WTC11 (cell line): Measurements from ENCODE around the gene NOA1. TPM values are rescaled to one million over a fixed set of nuclear protein-coding genes. Genes with fewer than 3 reads are reported as not detected.

Experiments
- ATAC-seq: fragments of 200-7000 bp; cut with Tn5 transposase; 2 replicates; pipeline ENCODE4 v1.10.0; 2021; ENCODE audit warnings: mild to moderate bottlenecking, moderate library complexity
- CTCF ChIA-PET: fragments of 300-600 bp; sonication (Branson Sonifier 250); formaldehyde crosslinking; loops from one replicate; lab custom pipeline; 2021; ENCODE audit warnings: antibody characterized with exemption; lab: Charles Lee
- POLR2A ChIA-PET: fragments of 350-600 bp; sonication (Branson Sonifier 250); formaldehyde crosslinking; loops from one replicate; lab custom pipeline; 2021; ENCODE audit warnings: antibody characterized with exemption; lab: Charles Lee
- DNase-seq: peaks from one replicate; pipeline ENCODE4 v3.0.0; 2021; ENCODE audit warnings: low spot score
- H3K27ac Mint-ChIP-seq: 2 replicates; pipeline ENCODE4 v1.8.0; 2021; ENCODE audit warnings: mixed read lengths
- H3K27me3 Mint-ChIP-seq: 2 replicates; pipeline ENCODE4 v1.8.0; 2021; ENCODE audit warnings: low read depth, mild to moderate bottlenecking, moderate library complexity, mixed read lengths
- H3K36me3 Mint-ChIP-seq: 2 replicates; pipeline ENCODE4 v1.8.0; 2021; ENCODE audit warnings: mixed read lengths
- H3K4me1 Mint-ChIP-seq: 2 replicates; pipeline ENCODE4 v1.8.0; 2022; ENCODE audit warnings: mixed read lengths
- H3K4me3 Mint-ChIP-seq: 2 replicates; pipeline ENCODE4 v1.8.0; 2021; ENCODE audit warnings: mild to moderate bottlenecking, moderate library complexity, mixed read lengths
- H3K9me3 Mint-ChIP-seq: 2 replicates; pipeline ENCODE4 v1.8.0; 2021; ENCODE audit warnings: mixed read lengths
- AFF4 ChIP-seq: sonication (generic); formaldehyde crosslinking; IDR thresholded peaks from 2 replicates; pipeline ENCODE4 v1.8.1; 2023; ENCODE audit warnings: mild to moderate bottlenecking, missing genetic modification reagents, borderline replicate concordance
- ATF2 ChIP-seq: sonication (generic); formaldehyde crosslinking; IDR thresholded peaks from 2 replicates; pipeline ENCODE4 v1.8.1; 2022; ENCODE audit warnings: low read depth, missing genetic modification reagents, borderline replicate concordance
- ATF6 ChIP-seq: sonication (generic); formaldehyde crosslinking; IDR thresholded peaks from 2 replicates; pipeline ENCODE4 v1.8.1; 2023; ENCODE audit warnings: mild to moderate bottlenecking, missing genetic modification reagents
- CTCF ChIP-seq: fragments of 200-600 bp; IDR thresholded peaks from 2 replicates; pipeline ENCODE4 v1.8.0; 2022; ENCODE audit warnings: antibody characterized with exemption
- ERG ChIP-seq: fragments of 250-450 bp; sonication (Bioruptor Pico); IDR thresholded peaks from 2 replicates; pipeline ENCODE4 v1.8.0; 2021; ENCODE audit warnings: mild to moderate bottlenecking
- HMGXB4 ChIP-seq: sonication (generic); formaldehyde crosslinking; IDR thresholded peaks from 2 replicates; pipeline ENCODE4 v1.8.1; 2023; ENCODE audit warnings: mild to moderate bottlenecking, moderate library complexity, missing genetic modification reagents
- PREB ChIP-seq: sonication (generic); formaldehyde crosslinking; IDR thresholded peaks from 2 replicates; pipeline ENCODE4 v1.8.1; 2022; ENCODE audit warnings: mild to moderate bottlenecking, missing genetic modification reagents, moderate library complexity, borderline replicate concordance
- SP1 ChIP-seq: sonication (generic); formaldehyde crosslinking; conservative IDR thresholded peaks from 2 replicates; pipeline ENCODE4 v1.8.1; 2022; ENCODE audit warnings: missing genetic modification reagents
- USF2 ChIP-seq: sonication (generic); formaldehyde crosslinking; IDR thresholded peaks from 2 replicates; pipeline ENCODE4 v1.8.1; 2023; ENCODE audit warnings: mild to moderate bottlenecking, missing genetic modification reagents, moderate library complexity
- ZNF138 ChIP-seq: sonication (generic); formaldehyde crosslinking; conservative IDR thresholded peaks from 2 replicates; pipeline ENCODE4 v1.8.1; 2022; ENCODE audit warnings: mild to moderate bottlenecking, moderate library complexity, missing genetic modification reagents
- ZNF425 ChIP-seq: fragments of 250-450 bp; sonication (Bioruptor Pico); conservative IDR thresholded peaks from 2 replicates; pipeline ENCODE4 v1.9.0; 2021; ENCODE audit warnings: mild to moderate bottlenecking
- ZNF532 ChIP-seq: fragments of 250-450 bp; sonication (Bioruptor Pico); IDR thresholded peaks from 2 replicates; pipeline ENCODE4 v1.9.0; 2021; ENCODE audit warnings: mild to moderate bottlenecking, borderline replicate concordance
- total RNA-seq: library from RNA; stranded (reverse); gene quantifications from 3 replicates; pipeline ENCODE4 v1.2.3, GENCODE V29; 2021

NOA1 gene
- total RNA-seq, 1 experiment from 2014 or later = 35.7 TPM

- H3K27me3 Mint-ChIP-seq = no peaks in the 10 kb centered on the region; the same call in 1 of the 2 replicates
- peaks cover 62% of the 10 kb centered on the region for H3K36me3 Mint-ChIP-seq
- POLR2A ChIA-PET = no interaction called here
- DNase-seq (no peak), ATAC-seq (no peak)
- no peaks in the 10 kb centered on the region for H3K9me3 Mint-ChIP-seq
- CTCF ChIA-PET = no interaction called here
- no peak overlapping the region for H3K27ac Mint-ChIP-seq
- H3K4me3 Mint-ChIP-seq = no peak overlapping the region
- H3K4me1 Mint-ChIP-seq = peaks cover 12% of the 10 kb centered on the region
- TF ChIP-seq USF2 (CRISPR knock-in tag) (no peak), ZNF425 (CRISPR knock-in tag) (no peak), CTCF (no peak), PREB (CRISPR knock-in tag) (no peak), SP1 (CRISPR knock-in tag) (no peak), HMGXB4 (CRISPR knock-in tag) (no peak), ZNF532 (CRISPR knock-in tag) (no peak), AFF4 (no peak), ATF6 (CRISPR knock-in tag) (no peak), ZNF138 (CRISPR knock-in tag) (no peak), ATF2 (no peak), ERG (CRISPR knock-in tag) (no peak)
Measured at GRCh38 chr4:56972389-56972788, 5.0 kb downstream of the NOA1 start.
